ENCODE results near the gene PCED1A.

DNA sequence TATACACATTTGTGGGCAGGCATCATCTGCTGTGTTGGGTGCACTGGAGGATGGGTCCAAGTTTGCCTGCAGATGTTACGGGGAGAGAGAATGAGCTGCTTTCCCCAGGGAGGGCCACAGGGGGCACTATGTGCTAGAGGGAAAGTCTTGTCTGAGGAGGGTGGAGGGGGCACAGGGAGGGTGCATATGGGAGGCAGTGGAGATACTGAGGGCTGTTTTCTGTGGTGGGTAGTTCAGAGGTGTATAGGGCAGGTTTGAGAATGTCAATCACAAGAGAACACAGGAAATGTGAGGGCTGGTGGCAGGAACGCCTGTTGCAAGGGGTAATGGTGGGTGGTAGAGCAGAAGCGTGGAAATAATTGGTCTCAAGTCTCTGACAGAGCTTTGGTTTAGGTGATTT, 25.2 kb upstream of the PCED1A start:
- TF ChIP-seq, protein P1, sequence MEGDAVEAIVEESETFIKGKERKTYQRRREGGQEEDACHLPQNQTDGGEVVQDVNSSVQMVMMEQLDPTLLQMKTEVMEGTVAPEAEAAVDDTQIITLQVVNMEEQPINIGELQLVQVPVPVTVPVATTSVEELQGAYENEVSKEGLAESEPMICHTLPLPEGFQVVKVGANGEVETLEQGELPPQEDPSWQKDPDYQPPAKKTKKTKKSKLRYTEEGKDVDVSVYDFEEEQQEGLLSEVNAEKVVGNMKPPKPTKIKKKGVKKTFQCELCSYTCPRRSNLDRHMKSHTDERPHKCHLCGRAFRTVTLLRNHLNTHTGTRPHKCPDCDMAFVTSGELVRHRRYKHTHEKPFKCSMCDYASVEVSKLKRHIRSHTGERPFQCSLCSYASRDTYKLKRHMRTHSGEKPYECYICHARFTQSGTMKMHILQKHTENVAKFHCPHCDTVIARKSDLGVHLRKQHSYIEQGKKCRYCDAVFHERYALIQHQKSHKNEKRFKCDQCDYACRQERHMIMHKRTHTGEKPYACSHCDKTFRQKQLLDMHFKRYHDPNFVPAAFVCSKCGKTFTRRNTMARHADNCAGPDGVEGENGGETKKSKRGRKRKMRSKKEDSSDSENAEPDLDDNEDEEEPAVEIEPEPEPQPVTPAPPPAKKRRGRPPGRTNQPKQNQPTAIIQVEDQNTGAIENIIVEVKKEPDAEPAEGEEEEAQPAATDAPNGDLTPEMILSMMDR (IDR thresholded peaks at IDR 0.05), result no peak
- no peak for TF ChIP-seq EZH2 (IDR thresholded peaks at IDR 0.05; ENCODE audit: borderline replicate concordance, insufficient read depth, low read depth, low read length, poor library complexity, severe bottlenecking)

Measured in B cell (primary cell).